ENCODE results near the gene PCDH1. TPM values are rescaled to one million over a fixed set of nuclear protein-coding genes. Genes with fewer than 3 reads are reported as not detected.

Gene PCDH1
- total RNA-seq, 1 experiment from 2014 or later: 0.45 TPM

DNA sequence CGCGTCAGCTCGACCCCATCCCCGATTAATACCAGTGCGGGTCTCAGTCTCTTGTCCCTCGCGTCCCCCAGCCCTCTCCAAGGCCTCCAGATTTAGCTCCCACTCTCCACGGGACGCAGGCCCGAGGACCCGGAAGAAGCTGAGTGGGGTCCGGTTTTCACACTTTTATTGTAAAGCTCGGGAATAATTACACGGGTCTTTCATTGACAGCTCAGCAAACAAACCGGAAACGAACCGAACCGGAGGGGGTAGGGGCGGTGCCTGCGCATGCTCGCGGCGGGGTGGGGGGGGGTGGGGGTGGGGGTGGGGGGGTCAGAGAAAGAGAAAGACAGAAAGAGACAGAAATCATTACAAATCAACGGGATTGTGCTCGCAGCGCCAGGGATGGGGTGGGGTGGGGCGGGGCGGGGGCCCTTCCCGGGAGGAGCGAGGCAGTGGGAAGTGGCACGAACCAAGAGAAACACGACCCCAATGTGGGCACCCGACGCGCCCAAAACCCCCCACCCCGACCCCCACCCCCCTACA is 27.9 kb downstream of the PCDH1 start:
- Histone ChIP-seq H3K9me3 (ENCODE audit: low read depth, low read length, poor library complexity, severe bottlenecking) (no peaks in the 10 kb centered on the region), H3K27ac (ENCODE audit: low read depth, low read length, poor library complexity, severe bottlenecking) (peak overlapping the region; percentile 91), H3K27me3 (replicated peaks; ENCODE audit: insufficient read depth, low read depth, low read length, poor library complexity) (no peaks in the 10 kb centered on the region), H3K4me1 (ENCODE audit: insufficient read depth, low read length, poor library complexity, severe bottlenecking) (peaks cover 20% of the 10 kb centered on the region), H3K36me3 (ENCODE audit: insufficient read depth, low read length, poor library complexity, severe bottlenecking) (no peaks in the 10 kb centered on the region), H3K4me3 (ENCODE audit: low read depth, low read length, poor library complexity, severe bottlenecking) (peak overlapping the region; percentile 75)
- intact Hi-C loops (cut with micrococcal nuclease; ENCODE audit: unreplicated experiment): no loop called here
- POLR2A ChIA-PET (ENCODE audit: low non-redundant PET): interaction anchor here (0.7 kb wide), 1 partner anchor 230 kb away, joined by 7 read pairs; no protein-coding TSS in a partner anchor
- TF ChIP-seq, protein P1, sequence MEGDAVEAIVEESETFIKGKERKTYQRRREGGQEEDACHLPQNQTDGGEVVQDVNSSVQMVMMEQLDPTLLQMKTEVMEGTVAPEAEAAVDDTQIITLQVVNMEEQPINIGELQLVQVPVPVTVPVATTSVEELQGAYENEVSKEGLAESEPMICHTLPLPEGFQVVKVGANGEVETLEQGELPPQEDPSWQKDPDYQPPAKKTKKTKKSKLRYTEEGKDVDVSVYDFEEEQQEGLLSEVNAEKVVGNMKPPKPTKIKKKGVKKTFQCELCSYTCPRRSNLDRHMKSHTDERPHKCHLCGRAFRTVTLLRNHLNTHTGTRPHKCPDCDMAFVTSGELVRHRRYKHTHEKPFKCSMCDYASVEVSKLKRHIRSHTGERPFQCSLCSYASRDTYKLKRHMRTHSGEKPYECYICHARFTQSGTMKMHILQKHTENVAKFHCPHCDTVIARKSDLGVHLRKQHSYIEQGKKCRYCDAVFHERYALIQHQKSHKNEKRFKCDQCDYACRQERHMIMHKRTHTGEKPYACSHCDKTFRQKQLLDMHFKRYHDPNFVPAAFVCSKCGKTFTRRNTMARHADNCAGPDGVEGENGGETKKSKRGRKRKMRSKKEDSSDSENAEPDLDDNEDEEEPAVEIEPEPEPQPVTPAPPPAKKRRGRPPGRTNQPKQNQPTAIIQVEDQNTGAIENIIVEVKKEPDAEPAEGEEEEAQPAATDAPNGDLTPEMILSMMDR (conservative IDR thresholded peaks at IDR 0.05; ENCODE audit: low read depth, low read length): no peak
- TF ChIP-seq EZH2 (IDR thresholded peaks at IDR 0.05; ENCODE audit: borderline replicate concordance, low read depth, low read length, poor library complexity, severe bottlenecking): no peak
- DNase-seq (ENCODE audit: low spot score): peak; percentile 63
- CTCF ChIA-PET: no interaction called here
- BruUV-seq (replicated peaks): no TSS peak

DNA sequence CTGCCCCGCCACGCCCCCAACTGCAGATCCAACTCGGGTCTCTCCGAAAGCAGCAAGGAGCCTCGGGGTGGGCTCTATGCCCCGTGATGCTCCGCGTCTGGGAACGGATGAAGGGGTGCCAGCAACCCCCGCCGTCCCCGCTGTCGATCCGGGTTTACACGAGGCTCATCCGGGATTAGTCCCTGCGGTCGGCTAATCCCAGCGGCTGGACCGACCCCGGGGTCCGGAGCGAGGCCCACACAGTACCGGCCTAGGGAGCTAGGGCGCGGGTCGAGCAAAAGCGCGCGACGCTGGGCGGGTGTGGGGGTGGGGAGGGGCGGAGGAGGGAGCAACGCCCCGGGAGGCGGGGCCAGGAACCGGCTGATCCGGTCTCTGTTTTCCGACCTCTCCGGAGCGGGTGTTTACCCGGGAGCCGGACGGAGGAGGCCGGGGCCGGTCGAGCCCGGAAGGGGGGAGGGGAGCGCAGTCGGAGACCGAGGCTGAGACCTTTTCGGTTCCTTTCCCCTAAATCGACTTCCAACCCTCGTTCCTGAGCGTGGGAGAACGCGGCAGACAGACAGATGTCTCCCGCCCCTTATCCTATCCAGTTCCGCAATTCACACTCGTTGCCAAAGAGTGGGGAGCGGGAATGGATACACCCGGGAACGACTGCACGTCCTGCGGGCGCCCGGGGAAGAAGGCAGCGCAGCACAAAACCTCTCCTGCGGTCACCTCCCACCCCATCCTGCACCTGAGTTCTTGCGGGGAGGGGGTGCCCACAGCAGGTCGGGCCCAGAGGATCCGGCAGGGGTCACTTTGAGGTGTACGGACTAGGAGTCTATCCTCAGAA is 28.6 kb downstream of the PCDH1 start:
- no TSS peak for BruUV-seq (replicated peaks)
- Histone ChIP-seq H3K27ac (ENCODE audit: low read depth, low read length, poor library complexity, severe bottlenecking) (peak overlapping the region; percentile 91), H3K27me3 (replicated peaks; ENCODE audit: insufficient read depth, low read depth, low read length, poor library complexity) (no peaks in the 10 kb centered on the region), H3K9me3 (ENCODE audit: low read depth, low read length, poor library complexity, severe bottlenecking) (no peaks in the 10 kb centered on the region), H3K4me3 (ENCODE audit: low read depth, low read length, poor library complexity, severe bottlenecking) (peak overlapping the region; percentile 75), H3K4me1 (ENCODE audit: insufficient read depth, low read length, poor library complexity, severe bottlenecking) (peaks cover 20% of the 10 kb centered on the region), H3K36me3 (ENCODE audit: insufficient read depth, low read length, poor library complexity, severe bottlenecking) (no peaks in the 10 kb centered on the region)
- POLR2A ChIA-PET (ENCODE audit: low non-redundant PET): interaction anchor here (0.7 kb wide), 1 partner anchor 230 kb away, joined by 7 read pairs; no protein-coding TSS in a partner anchor
- CTCF ChIA-PET: no interaction called here
- TF ChIP-seq EZH2 (IDR thresholded peaks at IDR 0.05; ENCODE audit: borderline replicate concordance, low read depth, low read length, poor library complexity, severe bottlenecking): no peak
- TF ChIP-seq, protein P1 (conservative IDR thresholded peaks at IDR 0.05; ENCODE audit: low read depth, low read length): no peak
- DNase-seq (ENCODE audit: low spot score): peak; percentile 87
- intact Hi-C loops (cut with micrococcal nuclease; ENCODE audit: unreplicated experiment): no loop called here

DNA sequence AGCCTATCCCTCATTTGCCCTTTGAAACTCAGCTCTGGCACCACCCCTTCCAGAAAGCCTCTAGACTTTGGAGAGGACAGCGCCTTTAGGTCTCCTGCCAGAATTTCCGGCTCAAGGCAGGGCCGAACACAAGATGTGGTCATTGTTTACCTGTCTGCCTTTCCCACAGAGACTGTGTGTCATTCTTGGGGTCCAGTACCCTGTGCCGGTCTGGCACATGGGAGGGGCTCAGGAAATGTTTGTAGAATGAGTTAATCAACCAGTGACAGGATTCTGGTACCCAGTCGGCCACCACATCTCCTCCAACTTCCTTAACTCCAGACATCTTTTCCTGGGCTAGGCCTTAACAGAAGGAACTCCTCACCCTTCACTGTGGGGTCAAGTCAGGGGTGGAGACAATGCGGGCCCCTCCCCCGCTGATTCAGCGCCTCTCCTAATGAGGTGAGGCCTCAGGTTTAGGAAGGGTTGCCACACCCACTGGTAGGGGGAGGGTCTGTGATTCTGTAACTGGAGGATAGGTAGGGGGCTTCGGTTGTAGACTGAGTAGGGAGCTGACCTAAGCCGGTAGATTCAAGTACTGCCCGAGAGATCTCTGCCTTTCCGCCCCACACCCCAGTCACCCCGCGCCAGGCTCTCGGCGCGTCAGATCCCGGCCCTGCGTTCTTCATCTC is 29.3 kb downstream of the PCDH1 start:
- intact Hi-C loops (cut with micrococcal nuclease; ENCODE audit: unreplicated experiment): no loop called here

More for the DNA sequence above, 29.3 kb downstream of the PCDH1 start:
- no peak for DNase-seq (ENCODE audit: low spot score)
- Histone ChIP-seq H3K4me3 (ENCODE audit: low read depth, low read length, poor library complexity, severe bottlenecking) (peak overlapping the region; percentile 75), H3K4me1 (ENCODE audit: insufficient read depth, low read length, poor library complexity, severe bottlenecking) (peaks cover 20% of the 10 kb centered on the region), H3K27me3 (replicated peaks; ENCODE audit: insufficient read depth, low read depth, low read length, poor library complexity) (no peaks in the 10 kb centered on the region), H3K27ac (ENCODE audit: low read depth, low read length, poor library complexity, severe bottlenecking) (peak overlapping the region; percentile 91), H3K9me3 (ENCODE audit: low read depth, low read length, poor library complexity, severe bottlenecking) (no peaks in the 10 kb centered on the region), H3K36me3 (ENCODE audit: insufficient read depth, low read length, poor library complexity, severe bottlenecking) (no peaks in the 10 kb centered on the region)
- POLR2A ChIA-PET (ENCODE audit: low non-redundant PET): no interaction called here
- BruUV-seq (replicated peaks): no TSS peak
- TF ChIP-seq, protein P1 (conservative IDR thresholded peaks at IDR 0.05; ENCODE audit: low read depth, low read length): no peak
- no peak for TF ChIP-seq EZH2 (IDR thresholded peaks at IDR 0.05; ENCODE audit: borderline replicate concordance, low read depth, low read length, poor library complexity, severe bottlenecking)
- CTCF ChIA-PET: no interaction called here

Measured in A673 (cell line).